GM23338 (cell line): Measurements from ENCODE around the gene NCOA1. TPM values are rescaled to one million over a fixed set of nuclear protein-coding genes. Genes with fewer than 3 reads are reported as not detected.

Source experiments
- ATAC-seq: fragments of 200-7000 bp; cut with Tn5 transposase; 3 replicates; pipeline ENCODE4 v1.9.1; 2020
- DNase-seq: peaks from one replicate; pipeline ENCODE4 v3.0.0-alpha.2; 2015; ENCODE audit warnings: low spot score
- H2AFZ ChIP-seq: fragments of 200-600 bp; sonication (generic); 2 replicates; pipeline ENCODE4 v1.8.0; 2016; ENCODE audit warnings: antibody characterized with exemption, mild to moderate bottlenecking, moderate library complexity
- H3F3A ChIP-seq: fragments of 200-600 bp; sonication (generic); replicated peaks from 2 replicates; pipeline ENCODE4 v1.8.0; 2017; ENCODE audit warnings: antibody characterized with exemption, mixed run types, low read depth
- H3K27ac ChIP-seq: fragments of 200-600 bp; sonication (generic); 2 replicates; pipeline ENCODE4 v1.6.1; 2016; ENCODE audit warnings: low read depth
- H3K27me3 ChIP-seq: fragments of 200-600 bp; sonication (generic); 2 replicates; pipeline ENCODE4 v1.8.0; 2016; ENCODE audit warnings: mild to moderate bottlenecking, mixed run types, moderate library complexity; ENCODE audit not compliant: insufficient read depth
- H3K36me3 ChIP-seq: fragments of 200-600 bp; sonication (generic); 2 replicates; pipeline ENCODE4 v1.8.0; 2016; ENCODE audit warnings: mild to moderate bottlenecking; ENCODE audit not compliant: insufficient read depth
- H3K4me1 ChIP-seq: fragments of 200-600 bp; sonication (generic); 2 replicates; pipeline ENCODE4 v1.8.0; 2016; ENCODE audit warnings: mild to moderate bottlenecking, moderate library complexity; ENCODE audit not compliant: insufficient read depth
- H3K4me2 ChIP-seq: fragments of 200-600 bp; sonication (generic); 2 replicates; pipeline ENCODE4 v1.7.1; 2017; ENCODE audit warnings: mixed run types
- H3K4me3 ChIP-seq: fragments of 200-600 bp; sonication (generic); 2 replicates; pipeline ENCODE4 v1.6.1; 2016; ENCODE audit warnings: mixed run types
- H3K79me2 ChIP-seq: fragments of 200-600 bp; sonication (generic); replicated peaks from 2 replicates; pipeline ENCODE4 v1.8.0; 2017; ENCODE audit warnings: mild to moderate bottlenecking; ENCODE audit not compliant: insufficient read depth
- H3K9me2 ChIP-seq: fragments of 200-600 bp; sonication (generic); 2 replicates; pipeline ENCODE4 v1.8.0; 2017; ENCODE audit not compliant: insufficient read depth
- H4K20me1 ChIP-seq: fragments of 200-600 bp; sonication (generic); replicated peaks from 2 replicates; pipeline ENCODE4 v1.8.0; 2017; ENCODE audit warnings: mild to moderate bottlenecking; ENCODE audit not compliant: insufficient read depth
- H3K27ac Mint-ChIP-seq: 2 replicates; pipeline ENCODE4 v1.8.0; 2020; ENCODE audit warnings: inconsistent platforms, mild to moderate bottlenecking, moderate library complexity, mixed read lengths
- H3K27me3 Mint-ChIP-seq: 3 replicates; pipeline ENCODE4 v1.8.0; 2022; ENCODE audit warnings: low read depth, mild to moderate bottlenecking, moderate library complexity, mixed read lengths, inconsistent platforms; ENCODE audit not compliant: insufficient read depth, poor library complexity
- H3K36me3 Mint-ChIP-seq: 3 replicates; pipeline ENCODE4 v1.8.0; 2021; ENCODE audit warnings: low read depth, mild to moderate bottlenecking, inconsistent platforms, moderate library complexity, mixed read lengths
- H3K4me1 Mint-ChIP-seq: 3 replicates; pipeline ENCODE4 v1.8.0; 2020; ENCODE audit warnings: mild to moderate bottlenecking, inconsistent platforms, mixed read lengths
- H3K4me3 Mint-ChIP-seq: 3 replicates; pipeline ENCODE4 v1.8.0; 2021; ENCODE audit warnings: moderate library complexity, mild to moderate bottlenecking, inconsistent platforms, mixed read lengths
- H3K9me3 Mint-ChIP-seq: 3 replicates; pipeline ENCODE4 v1.8.0; 2020; ENCODE audit warnings: moderate library complexity, mild to moderate bottlenecking, inconsistent platforms, mixed read lengths
- CREB1 ChIP-seq: fragments of 250-450 bp; sonication (Bioruptor Pico); IDR thresholded peaks from 2 replicates; pipeline ENCODE4 v1.5.0; 2020; ENCODE audit warnings: low read depth, mild to moderate bottlenecking, moderate library complexity
- ETS1 ChIP-seq: IDR thresholded peaks from 2 replicates; pipeline ENCODE4 v1.6.1; 2016; ENCODE audit warnings: antibody characterized with exemption
- EZH2 ChIP-seq: fragments of 200-600 bp; sonication (generic); IDR thresholded peaks from one replicate; pipeline ENCODE4 v1.8.0; 2017; ENCODE audit warnings: antibody characterized with exemption, mild to moderate bottlenecking, low read depth; ENCODE audit not compliant: unreplicated experiment
- EZH2phosphoT487 ChIP-seq: fragments of 200-600 bp; sonication (generic); IDR thresholded peaks from one replicate; pipeline ENCODE4 v1.8.1; 2018; ENCODE audit warnings: antibody characterized with exemption; ENCODE audit not compliant: unreplicated experiment
- NANOG ChIP-seq: IDR thresholded peaks from 2 replicates; pipeline ENCODE4 v1.6.1; 2016; ENCODE audit warnings: antibody characterized with exemption, borderline replicate concordance
- POLR2AphosphoS5 ChIP-seq: IDR thresholded peaks from 2 replicates; pipeline ENCODE4 v1.6.1; 2016; ENCODE audit warnings: antibody characterized with exemption, low read depth
- STAT1 ChIP-seq: IDR thresholded peaks from one replicate; pipeline ENCODE4 v1.6.1; 2016; ENCODE audit warnings: antibody characterized with exemption; ENCODE audit not compliant: unreplicated experiment
- ZNF331 ChIP-seq: fragments of 250-450 bp; sonication (Bioruptor Pico); IDR thresholded peaks from 2 replicates; pipeline ENCODE4 v1.5.0; 2020; ENCODE audit warnings: low read depth, mild to moderate bottlenecking, moderate library complexity
- polyA plus RNA-seq: library from polyadenylated mRNA; unstranded; fragments of >200 nt; fragmentation: Nextera tagmentation; extraction: Ambion mirVana; gene quantifications from 2 replicates; pipeline ENCODE4 v1.2.1, GENCODE V29; 2016
- total RNA-seq: library from RNA; depleted of rRNA; stranded (reverse); fragments of >200 nt; shearing (Covaris generic); gene quantifications from 2 replicates; pipeline ENCODE4 v1.2.3, GENCODE V29; 2014
- TF ChIP-seq, protein P1 (sequence below): IDR thresholded peaks from one replicate; pipeline ENCODE4 v1.6.1; 2018; ENCODE audit warnings: antibody characterized with exemption; ENCODE audit not compliant: unreplicated experiment
- TF ChIP-seq, protein P2 (sequence below), 2 experiments: fragments of 200-600 bp in 1 of 2; sonication (generic) in 1 of 2; conservative IDR thresholded peaks; 2 replicates each; pipeline versions ENCODE4 v1.5.1 to v1.6.1; 2016 to 2017; ENCODE audit warnings: antibody characterized with exemption in 2 of 2, low read depth in 2 of 2, mild to moderate bottlenecking in 2 of 2, moderate library complexity in 1 of 2

Gene NCOA1
- total and polyA plus RNA-seq, 2 experiments from 2014 or later = 7.1 to 15.1 TPM

- TF ChIP-seq, protein P1, sequence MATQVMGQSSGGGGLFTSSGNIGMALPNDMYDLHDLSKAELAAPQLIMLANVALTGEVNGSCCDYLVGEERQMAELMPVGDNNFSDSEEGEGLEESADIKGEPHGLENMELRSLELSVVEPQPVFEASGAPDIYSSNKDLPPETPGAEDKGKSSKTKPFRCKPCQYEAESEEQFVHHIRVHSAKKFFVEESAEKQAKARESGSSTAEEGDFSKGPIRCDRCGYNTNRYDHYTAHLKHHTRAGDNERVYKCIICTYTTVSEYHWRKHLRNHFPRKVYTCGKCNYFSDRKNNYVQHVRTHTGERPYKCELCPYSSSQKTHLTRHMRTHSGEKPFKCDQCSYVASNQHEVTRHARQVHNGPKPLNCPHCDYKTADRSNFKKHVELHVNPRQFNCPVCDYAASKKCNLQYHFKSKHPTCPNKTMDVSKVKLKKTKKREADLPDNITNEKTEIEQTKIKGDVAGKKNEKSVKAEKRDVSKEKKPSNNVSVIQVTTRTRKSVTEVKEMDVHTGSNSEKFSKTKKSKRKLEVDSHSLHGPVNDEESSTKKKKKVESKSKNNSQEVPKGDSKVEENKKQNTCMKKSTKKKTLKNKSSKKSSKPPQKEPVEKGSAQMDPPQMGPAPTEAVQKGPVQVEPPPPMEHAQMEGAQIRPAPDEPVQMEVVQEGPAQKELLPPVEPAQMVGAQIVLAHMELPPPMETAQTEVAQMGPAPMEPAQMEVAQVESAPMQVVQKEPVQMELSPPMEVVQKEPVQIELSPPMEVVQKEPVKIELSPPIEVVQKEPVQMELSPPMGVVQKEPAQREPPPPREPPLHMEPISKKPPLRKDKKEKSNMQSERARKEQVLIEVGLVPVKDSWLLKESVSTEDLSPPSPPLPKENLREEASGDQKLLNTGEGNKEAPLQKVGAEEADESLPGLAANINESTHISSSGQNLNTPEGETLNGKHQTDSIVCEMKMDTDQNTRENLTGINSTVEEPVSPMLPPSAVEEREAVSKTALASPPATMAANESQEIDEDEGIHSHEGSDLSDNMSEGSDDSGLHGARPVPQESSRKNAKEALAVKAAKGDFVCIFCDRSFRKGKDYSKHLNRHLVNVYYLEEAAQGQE = no peak
These were observed 4.4 kb downstream of the NCOA1 start (continued) for GRCh38 chr2:24495451-24495850.

GRCh38 chr2:24496959-24497358 lies 5.9 kb downstream of the NCOA1 start:
- TF ChIP-seq STAT1 (no peak), ZNF331 (CRISPR knock-in tag) (no peak), ETS1 (no peak), EZH2phosphoT487 (no peak)
- no peaks in the 10 kb centered on the region for H3F3A ChIP-seq
- no peak overlapping the region for H2AFZ ChIP-seq
- no peak overlapping the region for H3K4me2 ChIP-seq
- Mint-ChIP-seq H3K36me3 (no peaks in the 10 kb centered on the region), H3K4me1 (peaks cover 33% of the 10 kb centered on the region), H3K27me3 (peaks cover 14% of the 10 kb centered on the region), H3K27ac (no peak overlapping the region), H3K9me3 (no peaks in the 10 kb centered on the region), H3K4me3 (no peak overlapping the region)
- peaks cover 19% of the 10 kb centered on the region for H3K27me3 ChIP-seq
- 0 out of 2 replicates have a peak, but pooled peaks cover 3% of the 10 kb centered on the region for H4K20me1 ChIP-seq
- no peaks in the 10 kb centered on the region for H3K36me3 ChIP-seq
- peaks cover 23% of the 10 kb centered on the region for H3K4me1 ChIP-seq
- peaks cover 75% of the 10 kb centered on the region for H3K79me2 ChIP-seq
- H3K27ac ChIP-seq = no peak overlapping the region
- DNase-seq (no peak), ATAC-seq (no peak)
- no peak overlapping the region for H3K4me3 ChIP-seq
- H3K9me2 ChIP-seq = no peaks in the 10 kb centered on the region

DNA sequence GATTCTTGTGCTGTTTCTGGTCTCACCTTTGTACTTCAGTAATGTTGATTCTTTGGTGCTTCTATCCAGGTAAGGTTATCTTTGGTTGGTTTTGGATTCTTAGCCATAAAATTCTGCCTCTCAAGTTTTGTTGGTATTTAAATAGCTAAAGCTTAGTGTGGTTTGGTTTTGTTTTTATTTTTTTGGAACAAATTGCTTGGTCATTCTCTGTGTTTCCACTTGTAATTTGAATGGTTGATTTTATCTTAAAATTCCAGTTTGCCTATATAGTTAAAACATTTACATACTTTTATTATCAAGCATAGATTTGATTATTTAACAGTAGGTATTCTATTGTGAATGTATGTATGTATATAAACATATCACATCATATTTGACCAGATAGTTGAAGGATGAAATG lies 6.6 kb downstream of the NCOA1 start:
- Histone ChIP-seq H3F3A (no peaks in the 10 kb centered on the region), H3K4me3 (no peak overlapping the region), H3K9me2 (no peaks in the 10 kb centered on the region), H3K4me1 (peaks cover 22% of the 10 kb centered on the region), H4K20me1 (0 out of 2 replicates have a peak, but pooled peaks cover 3% of the 10 kb centered on the region), H3K79me2 (peaks cover 80% of the 10 kb centered on the region), H3K27ac (no peak overlapping the region), H3K4me2 (no peak overlapping the region), H2AFZ (no peak overlapping the region), H3K36me3 (no peaks in the 10 kb centered on the region), H3K27me3 (peaks cover 13% of the 10 kb centered on the region)
- Mint-ChIP-seq H3K27ac (no peak overlapping the region), H3K36me3 (no peaks in the 10 kb centered on the region), H3K4me1 (peaks cover 31% of the 10 kb centered on the region), H3K9me3 (no peaks in the 10 kb centered on the region), H3K4me3 (no peak overlapping the region), H3K27me3 (peaks cover 7% of the 10 kb centered on the region)
- no peak for DNase-seq
- no peak for ATAC-seq
- TF ChIP-seq CREB1 (CRISPR knock-in tag) (no peak), ETS1 (no peak), EZH2 (no peak), EZH2phosphoT487 (no peak), NANOG (no peak), POLR2AphosphoS5 (no peak), STAT1 (no peak), ZNF331 (CRISPR knock-in tag) (no peak)
- TF ChIP-seq, protein P1 = no peak
- TF ChIP-seq, protein P2, sequence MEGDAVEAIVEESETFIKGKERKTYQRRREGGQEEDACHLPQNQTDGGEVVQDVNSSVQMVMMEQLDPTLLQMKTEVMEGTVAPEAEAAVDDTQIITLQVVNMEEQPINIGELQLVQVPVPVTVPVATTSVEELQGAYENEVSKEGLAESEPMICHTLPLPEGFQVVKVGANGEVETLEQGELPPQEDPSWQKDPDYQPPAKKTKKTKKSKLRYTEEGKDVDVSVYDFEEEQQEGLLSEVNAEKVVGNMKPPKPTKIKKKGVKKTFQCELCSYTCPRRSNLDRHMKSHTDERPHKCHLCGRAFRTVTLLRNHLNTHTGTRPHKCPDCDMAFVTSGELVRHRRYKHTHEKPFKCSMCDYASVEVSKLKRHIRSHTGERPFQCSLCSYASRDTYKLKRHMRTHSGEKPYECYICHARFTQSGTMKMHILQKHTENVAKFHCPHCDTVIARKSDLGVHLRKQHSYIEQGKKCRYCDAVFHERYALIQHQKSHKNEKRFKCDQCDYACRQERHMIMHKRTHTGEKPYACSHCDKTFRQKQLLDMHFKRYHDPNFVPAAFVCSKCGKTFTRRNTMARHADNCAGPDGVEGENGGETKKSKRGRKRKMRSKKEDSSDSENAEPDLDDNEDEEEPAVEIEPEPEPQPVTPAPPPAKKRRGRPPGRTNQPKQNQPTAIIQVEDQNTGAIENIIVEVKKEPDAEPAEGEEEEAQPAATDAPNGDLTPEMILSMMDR (conservative IDR thresholded peaks at IDR 0.05; ENCODE audit: low read depth in 2 of 2) = no peak
